D721Med (cell line): ENCODE measurements around the gene ATR.

Source experiments
- DNase-seq: peaks from one replicate; pipeline ENCODE4 v3.0.0; 2011; ENCODE audit warnings: low spot score; ENCODE audit not compliant: insufficient read length
- FAIRE-seq: peaks from 2 replicates; lab custom pipeline; 2011; peaks lifted over from hg19 to GRCh38; lab: Jason Lieb, UNC
- TF ChIP-seq, protein P1 (sequence below): IDR thresholded peaks from 2 replicates; pipeline ENCODE4 v1.5.1; 2012; ENCODE audit warnings: mild to moderate bottlenecking, control low read depth; ENCODE audit not compliant: insufficient read depth; ENCODE audit errors: missing control alignments

ATR gene

DNA sequence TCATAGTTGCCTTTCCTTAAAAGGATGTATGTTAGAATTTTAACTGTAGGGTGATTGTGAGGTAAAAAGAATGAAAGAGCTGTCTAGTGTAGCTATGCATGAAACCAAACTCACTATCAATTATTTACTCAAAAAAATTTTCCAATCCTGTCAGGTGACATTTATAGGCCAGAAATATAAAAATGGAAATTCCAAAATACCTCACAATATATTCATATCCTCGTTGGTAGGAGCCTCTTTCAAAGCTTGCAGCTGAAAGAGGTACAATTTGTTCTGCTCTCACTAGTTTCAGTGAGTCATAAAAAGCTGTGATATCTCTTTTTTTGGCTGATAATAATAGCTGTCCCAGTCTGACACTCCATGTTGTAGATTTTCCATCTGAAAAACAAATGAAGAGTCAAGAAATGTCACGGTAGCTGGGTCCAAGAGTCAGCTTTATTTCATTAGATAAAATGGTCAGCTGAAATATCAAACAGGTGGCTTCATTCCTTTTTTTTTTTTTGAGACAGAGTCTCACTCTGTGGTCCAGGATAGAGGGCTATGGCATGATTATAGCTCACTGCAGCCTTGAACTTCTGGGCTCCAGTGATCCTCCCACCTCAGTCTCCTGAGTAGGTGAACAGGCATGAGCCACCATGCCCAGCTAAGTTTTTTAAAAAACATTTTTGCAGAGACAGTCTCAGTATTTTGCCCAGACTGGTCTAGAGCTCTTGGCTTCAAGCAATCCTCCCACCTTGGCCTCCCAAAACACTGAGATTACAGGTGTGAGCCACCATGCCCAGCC, 79.9 kb downstream of the ATR start:
- TF ChIP-seq, protein P1, sequence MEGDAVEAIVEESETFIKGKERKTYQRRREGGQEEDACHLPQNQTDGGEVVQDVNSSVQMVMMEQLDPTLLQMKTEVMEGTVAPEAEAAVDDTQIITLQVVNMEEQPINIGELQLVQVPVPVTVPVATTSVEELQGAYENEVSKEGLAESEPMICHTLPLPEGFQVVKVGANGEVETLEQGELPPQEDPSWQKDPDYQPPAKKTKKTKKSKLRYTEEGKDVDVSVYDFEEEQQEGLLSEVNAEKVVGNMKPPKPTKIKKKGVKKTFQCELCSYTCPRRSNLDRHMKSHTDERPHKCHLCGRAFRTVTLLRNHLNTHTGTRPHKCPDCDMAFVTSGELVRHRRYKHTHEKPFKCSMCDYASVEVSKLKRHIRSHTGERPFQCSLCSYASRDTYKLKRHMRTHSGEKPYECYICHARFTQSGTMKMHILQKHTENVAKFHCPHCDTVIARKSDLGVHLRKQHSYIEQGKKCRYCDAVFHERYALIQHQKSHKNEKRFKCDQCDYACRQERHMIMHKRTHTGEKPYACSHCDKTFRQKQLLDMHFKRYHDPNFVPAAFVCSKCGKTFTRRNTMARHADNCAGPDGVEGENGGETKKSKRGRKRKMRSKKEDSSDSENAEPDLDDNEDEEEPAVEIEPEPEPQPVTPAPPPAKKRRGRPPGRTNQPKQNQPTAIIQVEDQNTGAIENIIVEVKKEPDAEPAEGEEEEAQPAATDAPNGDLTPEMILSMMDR, result no peak
- DNase-seq, result no peak
- FAIRE-seq, result no peak

DNA sequence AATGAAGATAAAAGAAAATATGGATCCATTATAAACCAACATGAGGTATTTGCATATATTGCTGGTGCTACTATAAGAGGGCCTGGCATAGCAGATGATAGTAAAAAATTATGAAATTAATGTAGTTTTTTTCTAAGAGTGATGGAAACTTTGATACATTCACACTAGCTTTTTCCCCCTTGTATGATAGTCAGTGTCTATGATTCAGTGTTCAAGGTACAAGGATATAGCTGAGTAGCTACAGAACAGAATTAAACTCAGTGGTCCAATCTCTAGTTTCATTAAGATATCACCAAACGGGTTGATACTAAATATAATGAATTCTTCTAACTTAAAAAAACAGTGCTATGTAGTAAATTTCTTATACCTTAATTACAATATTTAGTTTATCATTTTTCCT, 80.8 kb downstream of the ATR start:
- TF ChIP-seq, protein P1, result no peak
- FAIRE-seq (no peak), DNase-seq (no peak)

DNA sequence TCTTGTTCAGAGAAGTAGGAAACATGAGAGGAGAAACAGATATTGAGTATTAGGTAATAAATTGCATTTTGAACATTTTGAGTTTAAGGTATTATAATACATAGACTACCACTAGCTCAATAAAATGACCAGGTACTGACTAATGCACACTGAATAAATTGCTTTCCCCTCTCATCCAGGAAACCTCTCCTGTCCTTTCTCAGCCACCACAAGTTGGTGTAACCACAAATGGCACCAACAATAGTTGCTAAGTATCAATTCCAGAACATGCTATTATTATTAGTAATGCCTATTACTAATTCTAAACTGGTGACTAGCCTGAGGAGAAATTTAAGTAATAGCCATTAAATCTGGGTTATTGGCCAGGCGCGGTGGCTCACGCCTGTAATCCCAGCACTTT, 83.4 kb downstream of the ATR start:
- DNase-seq (no peak), FAIRE-seq (no peak)
- TF ChIP-seq, protein P1, result no peak

DNA sequence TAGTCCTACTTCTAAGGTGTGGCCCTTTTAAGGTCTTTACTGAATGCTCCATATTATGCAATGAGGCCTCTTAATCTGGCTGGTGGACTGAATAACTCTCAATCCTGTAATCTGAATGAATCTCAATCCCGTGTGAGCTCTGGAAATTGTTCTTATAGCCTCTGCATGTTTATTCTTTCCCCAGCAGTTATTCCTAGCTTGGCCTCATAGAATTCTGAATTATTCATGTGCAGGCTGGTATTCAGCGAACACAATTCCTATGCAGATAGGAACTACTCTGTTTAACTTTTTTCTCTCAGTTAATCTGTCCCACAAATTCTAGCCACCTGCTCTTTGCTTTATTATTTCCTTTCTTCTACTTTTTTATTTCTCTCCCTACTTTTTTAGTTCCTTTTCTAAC, 86.3 kb downstream of the ATR start:
- FAIRE-seq (no peak), DNase-seq (no peak)
- TF ChIP-seq, protein P1, result no peak

DNA sequence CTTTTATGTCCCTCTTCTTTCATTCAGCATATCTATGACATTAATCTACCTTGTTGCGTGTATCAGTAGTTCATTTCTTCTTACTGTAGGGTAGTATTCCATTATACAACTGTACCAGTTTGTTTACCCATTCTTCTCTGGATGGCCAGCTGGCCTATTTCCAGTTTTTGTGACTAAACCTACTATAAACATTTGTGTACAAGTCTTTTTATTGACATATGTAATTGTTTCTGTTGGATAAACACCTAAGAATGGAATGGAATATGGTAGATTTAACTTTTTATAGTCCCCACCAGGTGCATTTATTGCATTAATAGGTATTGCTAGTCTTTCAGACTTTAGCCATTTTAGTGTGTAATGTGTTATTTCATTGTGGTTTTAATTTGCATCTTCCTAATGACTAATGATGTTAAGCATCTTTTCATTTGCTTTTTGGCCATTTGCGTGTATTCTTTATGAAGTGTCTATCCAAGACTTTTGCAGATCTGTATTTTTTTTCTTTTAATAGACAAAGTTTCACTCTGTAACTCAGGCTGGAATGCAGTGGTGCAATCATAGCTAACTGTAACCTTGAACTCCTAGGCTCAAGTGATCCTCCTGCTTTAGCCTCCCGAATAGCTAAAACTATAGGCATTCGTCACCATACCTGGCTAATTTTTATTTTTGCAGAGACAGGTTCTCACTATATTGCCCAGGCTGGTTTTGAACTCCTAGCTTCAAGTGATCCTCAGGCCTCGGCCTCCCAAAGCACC, 88.8 kb downstream of the ATR start:
- no peak for DNase-seq
- TF ChIP-seq, protein P1, result no peak
- FAIRE-seq, result no peak

DNA sequence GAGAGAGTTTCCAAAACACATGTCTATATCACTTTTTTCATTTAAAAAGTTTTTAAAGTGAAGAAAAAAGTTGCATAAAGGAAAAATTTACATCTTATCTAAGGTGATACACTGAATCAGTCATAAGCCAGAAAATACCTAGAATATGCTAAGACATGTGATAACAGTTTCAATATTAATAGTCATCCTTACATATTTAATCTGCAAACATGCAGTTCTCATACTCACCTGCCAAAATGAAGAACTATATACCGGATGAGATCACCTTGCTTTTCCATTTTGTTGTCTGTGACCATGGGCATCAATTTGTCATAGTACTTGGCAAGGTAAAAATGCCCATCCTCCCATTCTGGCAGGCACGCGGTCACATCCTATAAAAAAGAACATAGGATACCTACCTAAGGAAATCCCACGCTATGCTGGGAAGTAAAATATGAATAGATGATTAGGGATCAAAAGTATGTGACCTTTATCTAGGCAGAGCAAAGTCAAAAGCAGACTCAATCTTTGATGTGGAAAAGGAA, 93.6 kb downstream of the ATR start:
- no peak for FAIRE-seq
- TF ChIP-seq, protein P1, result no peak
- DNase-seq, result no peak
